ENCODE data around the gene WDR59.
A peak's percentile ranks its signal among the peaks of the same experiment; 100 is the strongest.
"Not testable (repeated sequence)": the region's sequence is repeated elsewhere in the genome, so short reads cannot be mapped to it uniquely, and the experiment has no call there.

The WDR59 gene

GRCh38 chr16:74984529-74985296, at the start of gene WDR59:
Gene WDR59 (minus strand): TSS chr16:74985123. CDS start chr16:74985017, 106 bp downstream.
- peak; percentile 89 to 99 for DNase-seq (ENCODE audit: low read depth in 1 of 2, low spot score in 1 of 2)

- no peak for DNase-seq (ENCODE audit: low read depth in 1 of 2, low spot score in 1 of 2)
Measured at GRCh38 chr16:75032655-75033054, 47.7 kb upstream of the WDR59 start.

- DNase-seq (ENCODE audit: low read depth in 1 of 2, low spot score in 1 of 2): no peak
Measured at GRCh38 chr16:75029854-75030253, 44.9 kb upstream of the WDR59 start.

GRCh38 chr16:75028544-75029135, 43.7 kb upstream of the WDR59 start:
- no peak for DNase-seq (ENCODE audit: low read depth in 1 of 2, low spot score in 1 of 2)

- no peak for DNase-seq (ENCODE audit: low read depth in 1 of 2, low spot score in 1 of 2)
Measured at GRCh38 chr16:75027520-75028300, 42.8 kb upstream of the WDR59 start.

- no peak for DNase-seq (ENCODE audit: low read depth in 1 of 2, low spot score in 1 of 2)
Measured at GRCh38 chr16:75026892-75027391, 42.0 kb upstream of the WDR59 start.

GRCh38 chr16:75026239-75026891, 41.4 kb upstream of the WDR59 start:
- not testable (repeated sequence) for DNase-seq (ENCODE audit: low read depth in 1 of 2, low spot score in 1 of 2)

- no peak for DNase-seq (ENCODE audit: low read depth in 1 of 2, low spot score in 1 of 2)
Measured at GRCh38 chr16:75025761-75026160, 40.8 kb upstream of the WDR59 start.

GRCh38 chr16:75024594-75024993, 39.7 kb upstream of the WDR59 start:
- no peak for DNase-seq (ENCODE audit: low read depth in 1 of 2, low spot score in 1 of 2)

GRCh38 chr16:75024182-75024581, 39.3 kb upstream of the WDR59 start:
- no peak for DNase-seq (ENCODE audit: low read depth in 1 of 2, low spot score in 1 of 2)

- no peak for DNase-seq (ENCODE audit: low read depth in 1 of 2, low spot score in 1 of 2)
Measured at GRCh38 chr16:75023009-75023408, 38.1 kb upstream of the WDR59 start.

GRCh38 chr16:75022567-75022966, 37.6 kb upstream of the WDR59 start:
- DNase-seq (ENCODE audit: low read depth in 1 of 2, low spot score in 1 of 2): no peak

GRCh38 chr16:75021410-75021809, 36.5 kb upstream of the WDR59 start:
- no peak for DNase-seq (ENCODE audit: low read depth in 1 of 2, low spot score in 1 of 2)

- no peak for DNase-seq (ENCODE audit: low read depth in 1 of 2, low spot score in 1 of 2)
Measured at GRCh38 chr16:75019586-75019985, 34.7 kb upstream of the WDR59 start.

GRCh38 chr16:75019007-75019406, 34.1 kb upstream of the WDR59 start:
- no peak for DNase-seq (ENCODE audit: low read depth in 1 of 2, low spot score in 1 of 2)

- no peak for DNase-seq (ENCODE audit: low read depth in 1 of 2, low spot score in 1 of 2)
Measured at GRCh38 chr16:75017670-75018525, 33.0 kb upstream of the WDR59 start.

GRCh38 chr16:75016451-75017081, 31.6 kb upstream of the WDR59 start:
- DNase-seq (ENCODE audit: low read depth in 1 of 2, low spot score in 1 of 2): not testable (repeated sequence)

- no peak for DNase-seq (ENCODE audit: low read depth in 1 of 2, low spot score in 1 of 2)
Measured at GRCh38 chr16:75014318-75014717, 29.4 kb upstream of the WDR59 start.

- DNase-seq (ENCODE audit: low read depth in 1 of 2, low spot score in 1 of 2): not testable (repeated sequence)
Measured at GRCh38 chr16:75013123-75013522, 28.2 kb upstream of the WDR59 start.

Data from activated CD4-positive, alpha-beta T cell treated with anti-CD3 and anti-CD28 coated beads, Interleukin-2, amount 50 U/mL, for 24 hours (primary cell).